Panc1 (cell line): ENCODE results near the gene TTPAL. TPM values are rescaled to one million over a fixed set of nuclear protein-coding genes. Genes with fewer than 3 reads are reported as not detected.

ENCODE experiments used
- ATAC-seq: fragments of 200-7000 bp; cut with Tn5 transposase; 2 replicates; pipeline ENCODE4 v1.9.1; 2020; ENCODE audit warnings: mild to moderate bottlenecking, moderate library complexity
- BruUV-seq: library from RNA; stranded (reverse); fragments of 400-500 nt; replicated peaks from 2 replicates; lab custom pipeline; 2021; lab: Mats Ljungman, UMichigan
- CTCF ChIA-PET: fragments of 300-600 bp; sonication (Branson Sonifier 250); formaldehyde crosslinking; loops from one replicate; lab custom pipeline; 2022; ENCODE audit warnings: antibody characterized with exemption; lab: Charles Lee
- POLR2A ChIA-PET: fragments of 300-600 bp; sonication (Branson Sonifier 250); formaldehyde crosslinking; loops from one replicate; lab custom pipeline; 2022; ENCODE audit warnings: antibody characterized with exemption; lab: Charles Lee
- DNase-seq: peaks from one replicate; pipeline ENCODE4 v3.0.0-alpha.2; 2010; ENCODE audit warnings: low read depth, low spot score
- H3K27ac ChIP-seq: 2 replicates; pipeline ENCODE4 v1.5.1; 2011; ENCODE audit warnings: mild to moderate bottlenecking, low read length, inconsistent platforms
- H3K27me3 ChIP-seq: fragments of 200-500 bp; sonication (Bioruptor generic); 2 replicates; pipeline ENCODE4 v1.6.0; 2014; ENCODE audit warnings: low read length, inconsistent platforms; ENCODE audit not compliant: control insufficient read depth, insufficient read depth
- H3K36me3 ChIP-seq: fragments of 200-500 bp; sonication (Bioruptor generic); 2 replicates; pipeline ENCODE4 v1.5.1; 2014; ENCODE audit warnings: inconsistent platforms, mild to moderate bottlenecking, low read length, moderate library complexity; ENCODE audit not compliant: control insufficient read depth, insufficient read depth
- H3K4me1 ChIP-seq: 2 replicates; pipeline ENCODE4 v1.5.1; 2011; ENCODE audit warnings: inconsistent platforms, mild to moderate bottlenecking, low read length, moderate library complexity; ENCODE audit not compliant: control insufficient read depth, insufficient read depth
- H3K4me3 ChIP-seq, 2 experiments: 2 replicates each; pipeline ENCODE4 v1.5.1; 2011 to 2012; ENCODE audit warnings: low read depth in 2 of 2, low read length in 2 of 2, mild to moderate bottlenecking in 2 of 2, inconsistent platforms in 1 of 2, moderate library complexity in 1 of 2
- H3K9me3 ChIP-seq: fragments of 200-500 bp; sonication (Bioruptor generic); 2 replicates; pipeline ENCODE4 v1.5.1; 2014; ENCODE audit warnings: low read depth, mild to moderate bottlenecking, inconsistent platforms, low read length, moderate library complexity; ENCODE audit not compliant: control insufficient read depth, insufficient read depth
- POLR2AphosphoS5 ChIP-seq: IDR thresholded peaks from 2 replicates; pipeline ENCODE4 v1.6.1; 2012; ENCODE audit warnings: mild to moderate bottlenecking, low read depth, low read length, moderate library complexity
- SIN3A ChIP-seq: IDR thresholded peaks from 2 replicates; pipeline ENCODE4 v1.6.1; 2012; ENCODE audit warnings: low read depth, mild to moderate bottlenecking, low read length, moderate library complexity, borderline replicate concordance; ENCODE audit not compliant: insufficient read depth
- TCF7L2 ChIP-seq: IDR thresholded peaks from 2 replicates; pipeline ENCODE4 v1.6.1; 2011; ENCODE audit warnings: mild to moderate bottlenecking, low read depth, low read length, inconsistent platforms
- in situ Hi-C: cut with HindIII; loops from 2 replicates; pipeline ENCODE4 v1.10.0; 2016; ENCODE audit warnings: low sequenced_read_pairs, low pct_unique_long_range_greater_than_20kb
- intact Hi-C: fragments of 100-400 bp; cut with micrococcal nuclease; formaldehyde crosslinking; loops from one replicate; pipeline ENCODE4 v1.10.0; 2022; ENCODE audit not compliant: unreplicated experiment
- total RNA-seq: library from RNA; stranded (reverse); gene quantifications from one replicate; pipeline ENCODE4 v1.2.1, GENCODE V29; 2021; ENCODE audit not compliant: unreplicated experiment
- TF ChIP-seq, protein P1 (sequence below), 2 experiments: IDR thresholded peaks; 2 replicates each; pipeline ENCODE4 v1.6.1; 2011 to 2012; ENCODE audit warnings: low read depth in 2 of 2, control low read depth in 1 of 2, low read length in 1 of 2, mild to moderate bottlenecking in 1 of 2, moderate library complexity in 1 of 2; ENCODE audit not compliant: insufficient read depth in 1 of 2
- TF ChIP-seq, protein P2 (sequence below): fragments of 450-650 bp; IDR thresholded peaks from 2 replicates; pipeline ENCODE4 v1.5.1; 2017; ENCODE audit warnings: mild to moderate bottlenecking

TTPAL gene
- total RNA-seq, 1 experiment from 2014 or later = 37.4 TPM

DNA sequence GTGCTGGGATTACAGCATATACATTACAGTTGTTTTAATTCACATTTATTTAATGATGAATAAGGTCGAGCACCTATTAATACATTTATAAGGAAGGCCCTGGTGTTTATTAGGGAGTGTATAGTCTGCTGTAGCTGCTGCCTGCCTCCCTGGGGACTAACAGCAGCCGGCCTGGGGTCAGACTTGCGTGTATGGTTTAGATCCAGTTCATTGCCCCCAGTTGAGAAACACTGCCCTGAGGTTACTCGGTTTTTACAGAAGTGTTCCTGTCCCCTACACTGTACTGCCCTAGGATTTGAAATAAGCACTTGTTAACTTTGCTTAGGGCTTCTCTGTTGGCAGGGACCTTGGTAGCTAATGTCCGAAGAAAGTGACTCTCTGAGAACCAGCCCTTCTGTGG is 4.0 kb downstream of the TTPAL start:
- ChIA-PET POLR2A (no interaction called here), CTCF (no interaction called here)
- BruUV-seq = no TSS peak
- Histone ChIP-seq H3K4me3 (no peak overlapping the region), H3K4me1 (peaks cover 8% of the 10 kb centered on the region; the same call in 1 of the 2 replicates), H3K36me3 (no peaks in the 10 kb centered on the region), H3K9me3 (no peaks in the 10 kb centered on the region), H3K27me3 (no peaks in the 10 kb centered on the region), H3K27ac (no peak overlapping the region)
- in situ Hi-C loops = no loop called here
- ATAC-seq = no peak
- intact Hi-C loops = no loop called here
- TF ChIP-seq SIN3A (no peak), TCF7L2 (no peak), POLR2AphosphoS5 (no peak)
- TF ChIP-seq, protein P1, sequence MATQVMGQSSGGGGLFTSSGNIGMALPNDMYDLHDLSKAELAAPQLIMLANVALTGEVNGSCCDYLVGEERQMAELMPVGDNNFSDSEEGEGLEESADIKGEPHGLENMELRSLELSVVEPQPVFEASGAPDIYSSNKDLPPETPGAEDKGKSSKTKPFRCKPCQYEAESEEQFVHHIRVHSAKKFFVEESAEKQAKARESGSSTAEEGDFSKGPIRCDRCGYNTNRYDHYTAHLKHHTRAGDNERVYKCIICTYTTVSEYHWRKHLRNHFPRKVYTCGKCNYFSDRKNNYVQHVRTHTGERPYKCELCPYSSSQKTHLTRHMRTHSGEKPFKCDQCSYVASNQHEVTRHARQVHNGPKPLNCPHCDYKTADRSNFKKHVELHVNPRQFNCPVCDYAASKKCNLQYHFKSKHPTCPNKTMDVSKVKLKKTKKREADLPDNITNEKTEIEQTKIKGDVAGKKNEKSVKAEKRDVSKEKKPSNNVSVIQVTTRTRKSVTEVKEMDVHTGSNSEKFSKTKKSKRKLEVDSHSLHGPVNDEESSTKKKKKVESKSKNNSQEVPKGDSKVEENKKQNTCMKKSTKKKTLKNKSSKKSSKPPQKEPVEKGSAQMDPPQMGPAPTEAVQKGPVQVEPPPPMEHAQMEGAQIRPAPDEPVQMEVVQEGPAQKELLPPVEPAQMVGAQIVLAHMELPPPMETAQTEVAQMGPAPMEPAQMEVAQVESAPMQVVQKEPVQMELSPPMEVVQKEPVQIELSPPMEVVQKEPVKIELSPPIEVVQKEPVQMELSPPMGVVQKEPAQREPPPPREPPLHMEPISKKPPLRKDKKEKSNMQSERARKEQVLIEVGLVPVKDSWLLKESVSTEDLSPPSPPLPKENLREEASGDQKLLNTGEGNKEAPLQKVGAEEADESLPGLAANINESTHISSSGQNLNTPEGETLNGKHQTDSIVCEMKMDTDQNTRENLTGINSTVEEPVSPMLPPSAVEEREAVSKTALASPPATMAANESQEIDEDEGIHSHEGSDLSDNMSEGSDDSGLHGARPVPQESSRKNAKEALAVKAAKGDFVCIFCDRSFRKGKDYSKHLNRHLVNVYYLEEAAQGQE (IDR thresholded peaks at IDR 0.05; ENCODE audit: insufficient read depth in 1 of 2, low read depth in 2 of 2, low read length in 1 of 2) = no peak
- TF ChIP-seq, protein P2, sequence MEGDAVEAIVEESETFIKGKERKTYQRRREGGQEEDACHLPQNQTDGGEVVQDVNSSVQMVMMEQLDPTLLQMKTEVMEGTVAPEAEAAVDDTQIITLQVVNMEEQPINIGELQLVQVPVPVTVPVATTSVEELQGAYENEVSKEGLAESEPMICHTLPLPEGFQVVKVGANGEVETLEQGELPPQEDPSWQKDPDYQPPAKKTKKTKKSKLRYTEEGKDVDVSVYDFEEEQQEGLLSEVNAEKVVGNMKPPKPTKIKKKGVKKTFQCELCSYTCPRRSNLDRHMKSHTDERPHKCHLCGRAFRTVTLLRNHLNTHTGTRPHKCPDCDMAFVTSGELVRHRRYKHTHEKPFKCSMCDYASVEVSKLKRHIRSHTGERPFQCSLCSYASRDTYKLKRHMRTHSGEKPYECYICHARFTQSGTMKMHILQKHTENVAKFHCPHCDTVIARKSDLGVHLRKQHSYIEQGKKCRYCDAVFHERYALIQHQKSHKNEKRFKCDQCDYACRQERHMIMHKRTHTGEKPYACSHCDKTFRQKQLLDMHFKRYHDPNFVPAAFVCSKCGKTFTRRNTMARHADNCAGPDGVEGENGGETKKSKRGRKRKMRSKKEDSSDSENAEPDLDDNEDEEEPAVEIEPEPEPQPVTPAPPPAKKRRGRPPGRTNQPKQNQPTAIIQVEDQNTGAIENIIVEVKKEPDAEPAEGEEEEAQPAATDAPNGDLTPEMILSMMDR = no peak
- no peak for DNase-seq

DNA sequence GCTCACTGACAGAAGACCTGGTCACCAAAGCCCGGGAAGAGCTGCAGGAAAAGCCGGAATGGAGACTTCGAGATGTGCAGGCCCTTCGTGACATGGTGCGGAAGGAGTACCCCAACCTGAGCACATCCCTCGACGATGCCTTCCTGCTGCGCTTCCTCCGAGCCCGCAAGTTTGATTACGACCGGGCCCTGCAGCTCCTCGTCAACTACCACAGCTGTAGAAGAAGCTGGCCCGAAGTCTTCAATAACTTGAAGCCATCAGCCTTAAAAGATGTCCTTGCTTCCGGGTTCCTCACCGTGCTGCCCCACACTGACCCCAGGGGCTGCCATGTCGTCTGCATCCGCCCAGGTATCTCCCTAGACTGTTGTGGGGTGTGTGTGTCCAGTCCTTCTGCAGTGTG is 4.4 kb downstream of the TTPAL start:
- CTCF ChIA-PET = no interaction called here
- Histone ChIP-seq H3K4me1 (peaks cover 8% of the 10 kb centered on the region; the same call in 1 of the 2 replicates), H3K27me3 (no peaks in the 10 kb centered on the region), H3K9me3 (no peaks in the 10 kb centered on the region), H3K27ac (no peak overlapping the region), H3K4me3 (no peak overlapping the region), H3K36me3 (no peaks in the 10 kb centered on the region)
- intact Hi-C loops (no loop called here), in situ Hi-C loops (no loop called here)
- TF ChIP-seq, protein P2 = no peak
- TF ChIP-seq SIN3A (no peak), POLR2AphosphoS5 (no peak), TCF7L2 (no peak)
- TF ChIP-seq, protein P1 (IDR thresholded peaks at IDR 0.05; ENCODE audit: insufficient read depth in 1 of 2, low read depth in 2 of 2, low read length in 1 of 2) = no peak
- ATAC-seq (no peak), DNase-seq (no peak)
- no TSS peak for BruUV-seq
- POLR2A ChIA-PET = no interaction called here
